K562 (cell line): ENCODE measurements around the gene ZFR2. TPM values are rescaled to one million over a fixed set of nuclear protein-coding genes. Genes with fewer than 3 reads are reported as not detected.

Experiments
- CHD7 ChIP-seq: fragments of 200-600 bp; sonication (generic); IDR thresholded peaks from one replicate; pipeline ENCODE4 v1.6.1; 2012; ENCODE audit warnings: mild to moderate bottlenecking, low read depth, low read length, inconsistent platforms
- WHSC1 ChIP-seq: IDR thresholded peaks from one replicate; pipeline ENCODE4 v1.6.1; 2012; ENCODE audit warnings: low read length, control low read depth, inconsistent platforms
- polyA plus RNA-seq, 8 experiments: library from polyadenylated mRNA; depleted of rRNA in 4 of 8; stranded (reverse) in 5 of 8; unstranded in 3 of 8; fragments of >200 nt; fragmentation: Nextera tagmentation in 2 of 8; fragmentation: Illumina TruSeq in 1 of 8; extraction: Ambion mirVana in 2 of 8; extraction: Trizol in 1 of 8; gene quantifications; 2 replicates each; pipeline versions ENCODE4 v1.2.1 to v1.2.3, GENCODE V29; 2011 to 2014; ENCODE audit warnings: inconsistent platforms in 1 of 8, missing spikeins in 1 of 8
- total RNA-seq, 7 experiments: library from RNA; depleted of rRNA in 6 of 7; stranded (reverse); fragments of >200 nt in 6 of 7; fragmentation: Illumina TruSeq in 2 of 7; extraction: Trizol in 2 of 7; gene quantifications; 2 replicates each; pipeline versions ENCODE4 v1.2.1 to v1.2.3, GENCODE V29; 2011 to 2021; ENCODE audit warnings: low replicate concordance in 1 of 7

ZFR2 gene
- total and polyA plus RNA-seq, 9 of the 15 experiments (the other 6 are each of a cell fraction or from before 2014, with no cell fraction given): 0.03 to 0.59 (median 0.07) TPM; not detected in 6

DNA sequence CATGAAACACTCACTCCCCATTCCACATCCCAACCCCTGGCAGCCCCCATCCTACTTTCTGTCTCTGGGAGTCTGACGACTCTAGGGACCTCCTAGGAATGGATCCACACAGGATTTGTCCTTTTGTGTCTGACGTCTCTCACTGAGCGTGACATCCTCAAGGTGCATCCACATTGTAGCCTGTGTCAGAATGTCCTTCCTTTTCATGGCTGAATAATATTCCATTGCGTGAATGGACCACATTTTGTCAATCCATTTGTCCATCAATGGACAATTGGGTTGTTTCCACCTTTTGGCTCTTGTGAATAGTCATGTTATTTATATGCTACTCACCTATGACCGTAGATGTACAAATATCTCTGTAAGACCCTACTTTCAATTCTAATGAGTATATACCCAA lies 47.2 kb upstream of the ZFR2 start (continued):
- TF ChIP-seq CHD7: no peak
- no peak for TF ChIP-seq WHSC1
